Measurements from ENCODE around the gene KLRC4.
"Not testable (repeated sequence)": the region's sequence is repeated elsewhere in the genome, so short reads cannot be mapped to it uniquely, and the experiment has no call there.

GRCh38 chr12:10367714-10368113 is 41.8 kb downstream of the KLRC4 start:
- not testable (repeated sequence) for TF ChIP-seq CTCF (conservative IDR thresholded peaks at IDR 0.05; ENCODE audit: low read depth, low read length); EZH2phosphoT487 (IDR thresholded peaks at IDR 0.05; ENCODE audit: borderline replicate concordance, low read length); EZH2 (IDR thresholded peaks at IDR 0.05; ENCODE audit: low read length, unreplicated experiment)

Measured in PC-3 (cell line).